GM23248 (cell line): ENCODE measurements around the gene CDKAL1.

Source experiments
- EZH2 ChIP-seq: fragments of 200-600 bp; sonication (generic); IDR thresholded peaks from 2 replicates; pipeline ENCODE4 v1.6.1; 2018; ENCODE audit warnings: antibody characterized with exemption, mild to moderate bottlenecking; ENCODE audit not compliant: insufficient read depth, poor library complexity, severe bottlenecking
- EZH2phosphoT487 ChIP-seq: fragments of 200-600 bp; sonication (generic); IDR thresholded peaks from 2 replicates; pipeline ENCODE4 v1.6.1; 2018; ENCODE audit warnings: antibody characterized with exemption, moderate library complexity, mild to moderate bottlenecking, low read depth; ENCODE audit not compliant: insufficient read depth

- TF ChIP-seq EZH2phosphoT487 = no peak
- no peak for TF ChIP-seq EZH2
Measured at GRCh38 chr6:20838113-20838512, 303.9 kb downstream of the CDKAL1 start.
